CD4-positive, alpha-beta T cell treated with Interleukin-2 at 100 ng/mL for 4 hours (primary cell): ENCODE data around the gene SOWAHB.

Source experiments
- DNase-seq: peaks from one replicate; pipeline ENCODE4 v3.0.0-alpha.2; 2020; ENCODE audit warnings: low spot score

Gene SOWAHB

GRCh38 chr4:76897536-76898384 is at the start of gene SOWAHB:
Gene SOWAHB, minus strand, starts transcription at chr4:76898144. Its CDS starts 295 bp downstream, at chr4:76897849.
- peak; percentile 28 for DNase-seq

GRCh38 chr4:76947369-76947768 is 49.4 kb upstream of the SOWAHB start:
- DNase-seq = no peak

GRCh38 chr4:76943790-76944189 is 45.8 kb upstream of the SOWAHB start:
- no peak for DNase-seq

- DNase-seq = no peak
Observed at GRCh38 chr4:76943129-76943620, 45.2 kb upstream of the SOWAHB start.

- no peak for DNase-seq
Observed at GRCh38 chr4:76939184-76939583, 41.2 kb upstream of the SOWAHB start.

GRCh38 chr4:76931576-76932276 is 33.8 kb upstream of the SOWAHB start:
- no peak for DNase-seq

- DNase-seq = no peak
Observed at GRCh38 chr4:76931087-76931486, 33.1 kb upstream of the SOWAHB start.

- no peak for DNase-seq
Observed at GRCh38 chr4:76930685-76931084, 32.7 kb upstream of the SOWAHB start.

GRCh38 chr4:76926841-76927240 is 28.9 kb upstream of the SOWAHB start:
- no peak for DNase-seq

GRCh38 chr4:76923619-76924357 is 25.8 kb upstream of the SOWAHB start:
- no peak for DNase-seq

- DNase-seq = no peak
Observed at GRCh38 chr4:76920715-76921114, 22.8 kb upstream of the SOWAHB start.

- DNase-seq = no peak
Observed at GRCh38 chr4:76909711-76910110, 11.8 kb upstream of the SOWAHB start.

GRCh38 chr4:76905521-76905920 is 7.6 kb upstream of the SOWAHB start:
- DNase-seq = no peak

- no peak for DNase-seq
Observed at GRCh38 chr4:76904646-76905190, 6.8 kb upstream of the SOWAHB start.

GRCh38 chr4:76902233-76902890 is 4.4 kb upstream of the SOWAHB start:
- DNase-seq = no peak

GRCh38 chr4:76898949-76899645 is 1.2 kb upstream of the SOWAHB start:
- DNase-seq = no peak

GRCh38 chr4:76898385-76898692 is 395 bp upstream of the SOWAHB start:
- no peak for DNase-seq

- peak; percentile 12 for DNase-seq
Observed at GRCh38 chr4:76896614-76897535, 1.1 kb downstream of the SOWAHB start.

- no peak for DNase-seq
Observed at GRCh38 chr4:76896048-76896447, 1.9 kb downstream of the SOWAHB start.

- DNase-seq = no peak
Observed at GRCh38 chr4:76895619-76896018, 2.3 kb downstream of the SOWAHB start.
